K562 (cell line): ENCODE results near the gene TMEM192. TPM values are rescaled to one million over a fixed set of nuclear protein-coding genes. Genes with fewer than 3 reads are reported as not detected.
A peak's percentile ranks its signal among the peaks of the same experiment; 100 is the strongest.

Experiments
- CHD7 ChIP-seq: fragments of 200-600 bp; sonication (generic); IDR thresholded peaks from one replicate; pipeline ENCODE4 v1.6.1; 2012; ENCODE audit warnings: mild to moderate bottlenecking, low read depth, low read length, inconsistent platforms
- MCM7 ChIP-seq, 2 experiments: fragments of 450-650 bp; IDR thresholded peaks; 2 replicates each; pipeline ENCODE4 v1.6.1; 2016 to 2018
- MTA1 ChIP-seq: fragments of 450-650 bp; IDR thresholded peaks from 2 replicates; pipeline ENCODE4 v1.6.1; 2017; ENCODE audit warnings: borderline replicate concordance
- ZKSCAN8 ChIP-seq: fragments of 200-800 bp; sonication (Bioruptor generic); IDR thresholded peaks from 2 replicates; pipeline ENCODE4 v1.6.1; 2016; ENCODE audit warnings: missing genetic modification characterization, missing compliant biosample characterization
- ZNF253 ChIP-seq: fragments of 250-450 bp; sonication (Bioruptor Pico); conservative IDR thresholded peaks from 2 replicates; pipeline ENCODE4 v1.6.1; 2021; ENCODE audit warnings: mild to moderate bottlenecking
- ZNF518B ChIP-seq: fragments of 250-450 bp; sonication (Bioruptor Pico); IDR thresholded peaks from 2 replicates; pipeline ENCODE4 v1.5.0; 2021; ENCODE audit warnings: mild to moderate bottlenecking, moderate library complexity
- polyA plus RNA-seq, 8 experiments: library from polyadenylated mRNA; depleted of rRNA in 4 of 8; stranded (reverse) in 5 of 8; unstranded in 3 of 8; fragments of >200 nt; fragmentation: Nextera tagmentation in 2 of 8; fragmentation: Illumina TruSeq in 1 of 8; extraction: Ambion mirVana in 2 of 8; extraction: Trizol in 1 of 8; gene quantifications; 2 replicates each; pipeline versions ENCODE4 v1.2.1 to v1.2.3, GENCODE V29; 2011 to 2014; ENCODE audit warnings: inconsistent platforms in 1 of 8, missing spikeins in 1 of 8
- total RNA-seq, 7 experiments: library from RNA; depleted of rRNA in 6 of 7; stranded (reverse); fragments of >200 nt in 6 of 7; fragmentation: Illumina TruSeq in 2 of 7; extraction: Trizol in 2 of 7; gene quantifications; 2 replicates each; pipeline versions ENCODE4 v1.2.1 to v1.2.3, GENCODE V29; 2011 to 2021; ENCODE audit warnings: low replicate concordance in 1 of 7
- TF ChIP-seq, protein P1 (sequence below), 2 experiments: IDR thresholded peaks; 2 replicates each; pipeline ENCODE4 v1.6.1; 2011; ENCODE audit warnings: borderline replicate concordance in 1 of 2, control low read depth in 1 of 2, low read depth in 1 of 2, low read length in 1 of 2, mild to moderate bottlenecking in 1 of 2, mixed read lengths in 1 of 2, moderate library complexity in 1 of 2; ENCODE audit not compliant: insufficient read depth in 1 of 2, insufficient read length in 1 of 2, poor library complexity in 1 of 2, severe bottlenecking in 1 of 2; ENCODE audit errors: extremely low read depth in 1 of 2
- TF ChIP-seq, protein P2 (sequence below): fragments of 250-450 bp; sonication (Bioruptor Pico); IDR thresholded peaks from 2 replicates; pipeline ENCODE4 v1.4.0; 2020; ENCODE audit warnings: mild to moderate bottlenecking, moderate library complexity

Gene TMEM192
- total and polyA plus RNA-seq, 9 of the 15 experiments (the other 6 are each of a cell fraction or from before 2014, with no cell fraction given), result 4.4 to 28.5 (median 13.3) TPM

- TF ChIP-seq CHD7 (no peak), ZNF253 (CRISPR knock-in tag) (no peak), MCM7 (IDR thresholded peaks at IDR 0.05) (no peak), MTA1 (no peak), ZNF518B (CRISPR knock-in tag) (no peak), ZKSCAN8 (CRISPR knock-in tag) (no peak)
- TF ChIP-seq, protein P1, sequence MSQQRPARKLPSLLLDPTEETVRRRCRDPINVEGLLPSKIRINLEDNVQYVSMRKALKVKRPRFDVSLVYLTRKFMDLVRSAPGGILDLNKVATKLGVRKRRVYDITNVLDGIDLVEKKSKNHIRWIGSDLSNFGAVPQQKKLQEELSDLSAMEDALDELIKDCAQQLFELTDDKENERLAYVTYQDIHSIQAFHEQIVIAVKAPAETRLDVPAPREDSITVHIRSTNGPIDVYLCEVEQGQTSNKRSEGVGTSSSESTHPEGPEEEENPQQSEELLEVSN (IDR thresholded peaks at IDR 0.05; ENCODE audit: borderline replicate concordance in 1 of 2, extremely low read depth in 1 of 2, insufficient read depth in 1 of 2, insufficient read length in 1 of 2, low read depth in 1 of 2, low read length in 1 of 2, poor library complexity in 1 of 2, severe bottlenecking in 1 of 2), result peak in 1 of 2 experiments; percentile 67
- TF ChIP-seq, protein P2, sequence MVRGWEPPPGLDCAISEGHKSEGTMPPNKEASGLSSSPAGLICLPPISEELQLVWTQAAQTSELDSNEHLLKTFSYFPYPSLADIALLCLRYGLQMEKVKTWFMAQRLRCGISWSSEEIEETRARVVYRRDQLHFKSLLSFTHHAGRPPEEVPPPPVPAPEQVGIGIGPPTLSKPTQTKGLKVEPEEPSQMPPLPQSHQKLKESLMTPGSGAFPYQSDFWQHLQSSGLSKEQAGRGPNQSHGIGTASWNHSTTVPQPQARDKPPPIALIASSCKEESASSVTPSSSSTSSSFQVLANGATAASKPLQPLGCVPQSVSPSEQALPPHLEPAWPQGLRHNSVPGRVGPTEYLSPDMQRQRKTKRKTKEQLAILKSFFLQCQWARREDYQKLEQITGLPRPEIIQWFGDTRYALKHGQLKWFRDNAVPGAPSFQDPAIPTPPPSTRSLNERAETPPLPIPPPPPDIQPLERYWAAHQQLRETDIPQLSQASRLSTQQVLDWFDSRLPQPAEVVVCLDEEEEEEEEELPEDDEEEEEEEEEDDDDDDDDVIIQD, result no peak
Measured at GRCh38 chr4:165112368-165113121, at the start of gene TMEM192 (continued).
